Tibial nerve (tissue), 4 donors: ENCODE data around the gene DLX1. TPM values are rescaled to one million over a fixed set of nuclear protein-coding genes. Genes with fewer than 3 reads are reported as not detected.

Source experiments
- DNase-seq, 2 donors: peaks; one replicate each; pipeline ENCODE4 v3.0.0-alpha.2; 2019; ENCODE audit warnings: low spot score in 2 of 2
- H3K27ac ChIP-seq, 4 donors: fragments of 200-600 bp; sonication (generic) in 3 of 4; one replicate each; pipeline ENCODE4 v1.5.1; 2017 to 2019; ENCODE audit warnings: mild to moderate bottlenecking in 1 of 4
- H3K27me3 ChIP-seq, 2 donors: fragments of 200-600 bp; sonication (generic) in 1 of 2; one replicate each; pipeline versions ENCODE4 v1.5.1 to v1.6.0; 2017 to 2019
- H3K36me3 ChIP-seq, 3 donors: fragments of 200-600 bp; sonication (generic); one replicate each; pipeline ENCODE4 v1.5.1; 2018 to 2019
- H3K4me1 ChIP-seq, 4 donors: fragments of 200-600 bp; sonication (generic) in 3 of 4; one replicate each; pipeline ENCODE4 v1.5.1; 2017 to 2019
- H3K4me3 ChIP-seq, 4 donors: fragments of 200-600 bp; sonication (generic) in 3 of 4; one replicate each; pipeline ENCODE4 v1.5.1; 2017 to 2019; ENCODE audit warnings: mild to moderate bottlenecking in 1 of 4, moderate library complexity in 1 of 4
- H3K9me3 ChIP-seq, 4 donors: fragments of 200-600 bp; sonication (generic) in 3 of 4; one replicate each; pipeline ENCODE4 v1.5.1; 2017 to 2019
- EP300 ChIP-seq, 2 donors: sonication (generic); formaldehyde crosslinking; IDR thresholded peaks; one replicate each; pipeline ENCODE4 v1.6.1; 2017; ENCODE audit warnings: antibody characterized with exemption in 2 of 2, mild to moderate bottlenecking in 1 of 2
- POLR2A ChIP-seq, 2 donors: fragments of 450-650 bp; IDR thresholded peaks; one replicate each; pipeline ENCODE4 v1.6.1; 2017; ENCODE audit warnings: antibody characterized with exemption in 2 of 2, mild to moderate bottlenecking in 2 of 2, moderate library complexity in 2 of 2
- WGBS, 2 donors: methylation state at CpG; one replicate each; pipeline ENCODE4 v1.1.5; 2018; 5-methylcytosine and 5-hydroxymethylcytosine counted together
- total RNA-seq, 4 donors: library from RNA; depleted of rRNA; stranded (reverse); fragments of >200 nt; gene quantifications; one replicate each; pipeline ENCODE4 v1.1.0, GENCODE V29; 2016
- TF ChIP-seq, protein P1 (sequence below), 5 experiments: fragments of 200-600 bp in 3 of 5; fragments of 450-650 bp in 2 of 5; sonication (generic) in 3 of 5; IDR thresholded peaks; one replicate each; pipeline ENCODE4 v1.5.1; 2016 to 2019; ENCODE audit warnings: antibody characterized with exemption in 5 of 5, mild to moderate bottlenecking in 3 of 5, moderate library complexity in 2 of 5

The DLX1 gene
- total RNA-seq, 4 donors from 2014 or later, result 0.44 TPM; not detected in 3

DNA sequence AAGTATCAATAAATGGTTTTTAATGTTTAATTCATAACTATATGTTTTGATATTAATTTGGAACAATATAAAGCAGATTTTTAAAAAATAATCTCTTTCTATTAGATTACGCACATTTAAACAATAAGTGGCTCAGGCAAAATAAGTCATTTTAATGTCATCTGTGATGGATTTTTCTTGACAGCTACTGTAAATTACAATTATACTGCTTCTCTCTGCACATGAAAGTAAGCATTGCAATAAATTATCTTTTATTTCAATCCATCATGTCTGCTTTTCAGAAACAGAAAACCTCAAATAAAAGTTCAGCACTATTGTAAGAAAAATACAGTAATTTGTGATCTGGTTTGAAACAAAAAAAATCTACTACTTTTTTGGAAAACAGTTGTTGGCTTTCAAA lies 11.1 kb upstream of the DLX1 start:
- Histone ChIP-seq H3K4me3 (no peak overlapping the region), H3K27me3 (no peaks in the 10 kb centered on the region), H3K27ac (no peak overlapping the region), H3K36me3 (peaks cover 0 to 9% (median 0%) of the 10 kb centered on the region in 3 donors), H3K4me1 (no peaks in the 10 kb centered on the region), H3K9me3 (no peaks in the 10 kb centered on the region)
- no peak for DNase-seq
- TF ChIP-seq POLR2A (IDR thresholded peaks at IDR 0.05), result no peak
- TF ChIP-seq, protein P1, sequence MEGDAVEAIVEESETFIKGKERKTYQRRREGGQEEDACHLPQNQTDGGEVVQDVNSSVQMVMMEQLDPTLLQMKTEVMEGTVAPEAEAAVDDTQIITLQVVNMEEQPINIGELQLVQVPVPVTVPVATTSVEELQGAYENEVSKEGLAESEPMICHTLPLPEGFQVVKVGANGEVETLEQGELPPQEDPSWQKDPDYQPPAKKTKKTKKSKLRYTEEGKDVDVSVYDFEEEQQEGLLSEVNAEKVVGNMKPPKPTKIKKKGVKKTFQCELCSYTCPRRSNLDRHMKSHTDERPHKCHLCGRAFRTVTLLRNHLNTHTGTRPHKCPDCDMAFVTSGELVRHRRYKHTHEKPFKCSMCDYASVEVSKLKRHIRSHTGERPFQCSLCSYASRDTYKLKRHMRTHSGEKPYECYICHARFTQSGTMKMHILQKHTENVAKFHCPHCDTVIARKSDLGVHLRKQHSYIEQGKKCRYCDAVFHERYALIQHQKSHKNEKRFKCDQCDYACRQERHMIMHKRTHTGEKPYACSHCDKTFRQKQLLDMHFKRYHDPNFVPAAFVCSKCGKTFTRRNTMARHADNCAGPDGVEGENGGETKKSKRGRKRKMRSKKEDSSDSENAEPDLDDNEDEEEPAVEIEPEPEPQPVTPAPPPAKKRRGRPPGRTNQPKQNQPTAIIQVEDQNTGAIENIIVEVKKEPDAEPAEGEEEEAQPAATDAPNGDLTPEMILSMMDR (IDR thresholded peaks at IDR 0.05), result no peak
- no peak for TF ChIP-seq EP300 (IDR thresholded peaks at IDR 0.05)
- 98 to 100% methylated on average over 1 of the region's 1 CpG for WGBS, 2 donors

DNA sequence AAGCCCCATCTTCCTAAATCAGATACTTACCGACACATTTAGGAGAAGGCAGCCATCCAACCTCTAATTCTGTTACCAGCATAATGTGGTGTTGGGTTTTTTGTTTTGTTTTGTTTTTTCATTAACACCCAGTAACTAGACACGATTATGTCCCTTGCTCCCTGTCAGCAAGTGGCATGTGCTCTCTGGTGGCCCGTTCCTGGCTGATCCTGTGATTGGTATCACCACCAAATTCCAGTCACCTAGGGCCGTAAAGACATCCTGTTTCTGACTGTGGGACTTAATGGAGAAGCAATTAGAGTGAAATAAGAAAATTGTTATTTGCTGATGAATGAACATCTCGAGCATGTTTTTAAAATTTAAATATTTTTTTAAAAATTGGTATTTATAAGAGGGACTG lies 5.9 kb upstream of the DLX1 start:
- no peak for DNase-seq
- Histone ChIP-seq H3K4me3 (no peak overlapping the region), H3K27ac (no peak overlapping the region), H3K27me3 (peaks cover 4 to 46% of the 10 kb centered on the region in 2 donors), H3K36me3 (peaks cover 0 to 4% (median 0%) of the 10 kb centered on the region in 3 donors), H3K9me3 (no peaks in the 10 kb centered on the region), H3K4me1 (peaks cover 0 to 19% (median 4%) of the 10 kb centered on the region in 4 donors)
- TF ChIP-seq EP300 (IDR thresholded peaks at IDR 0.05) (no peak), POLR2A (IDR thresholded peaks at IDR 0.05) (no peak)
- TF ChIP-seq, protein P1 (IDR thresholded peaks at IDR 0.05), result no peak
- 88 to 90% methylated on average over 5 of the region's 5 CpGs for WGBS, 2 donors

DNA sequence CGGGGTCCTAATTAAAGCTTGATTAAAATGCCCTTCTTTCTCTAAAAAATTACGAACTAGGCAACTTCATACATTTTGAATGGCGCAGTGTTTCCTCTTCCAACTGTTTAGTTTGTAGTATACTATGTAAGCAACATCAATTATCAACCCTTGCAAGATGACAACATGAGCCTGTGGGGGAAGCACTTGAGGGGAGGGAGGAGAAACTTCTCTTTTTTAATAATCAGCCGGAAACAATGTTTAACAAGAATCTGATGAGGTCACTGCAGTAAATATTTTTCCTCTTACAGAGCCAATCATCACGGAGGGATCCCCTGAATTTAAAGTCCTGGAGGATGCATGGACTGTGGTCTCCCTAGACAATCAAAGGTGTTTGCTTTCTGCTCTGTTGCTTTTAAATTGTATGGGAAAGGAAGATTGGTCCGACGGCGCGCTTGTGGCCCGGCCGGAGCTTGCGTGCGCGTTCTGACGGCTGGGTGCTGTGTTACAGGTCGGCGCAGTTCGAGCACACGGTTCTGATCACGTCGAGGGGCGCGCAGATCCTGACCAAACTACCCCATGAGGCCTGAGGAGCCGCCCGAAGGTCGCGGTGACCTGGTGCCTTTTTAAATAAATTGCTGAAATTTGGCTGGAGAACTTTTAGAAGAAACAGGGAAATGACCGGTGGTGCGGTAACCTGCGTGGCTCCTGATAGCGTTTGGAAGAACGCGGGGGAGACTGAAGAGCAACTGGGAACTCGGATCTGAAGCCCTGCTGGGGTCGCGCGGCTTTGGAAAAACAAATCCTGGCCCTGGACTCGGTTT lies 5.3 kb upstream of the DLX1 start:
- H3K27me3 ChIP-seq, result peaks cover 4 to 52% of the 10 kb centered on the region in 2 donors

DNA sequence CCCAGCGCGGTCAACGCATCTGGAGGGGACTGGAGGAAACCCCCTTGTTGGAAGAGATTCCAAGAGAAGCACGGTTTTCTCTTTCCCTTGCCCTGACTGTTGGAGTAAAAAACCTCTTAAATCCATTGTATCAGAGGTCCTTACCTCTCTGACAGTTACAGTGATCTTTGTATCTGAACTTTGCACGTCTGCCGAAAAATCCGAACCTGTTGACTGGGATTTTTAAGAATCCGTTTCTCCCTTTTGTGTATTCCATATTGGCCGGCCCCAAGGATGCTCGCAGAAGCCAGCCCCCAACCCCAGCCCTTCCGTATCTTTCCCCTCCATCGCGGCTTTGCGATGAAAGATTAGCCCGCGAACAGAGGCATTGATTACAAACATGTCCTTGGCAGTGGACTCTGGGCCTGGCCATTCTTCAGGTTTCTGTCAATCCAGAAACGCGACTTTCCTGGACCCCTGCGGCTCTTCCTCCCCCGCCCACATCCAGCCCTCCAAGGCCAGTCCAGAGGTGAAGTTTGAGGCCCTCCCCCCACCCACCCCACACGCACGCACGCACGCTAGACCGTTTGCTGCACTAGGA lies 4.6 kb upstream of the DLX1 start:
- H3K4me3 ChIP-seq, result no peak overlapping the region
- H3K27ac ChIP-seq, result no peak overlapping the region
- no peaks in the 10 kb centered on the region for H3K9me3 ChIP-seq
- peaks cover 0 to 4% (median 0%) of the 10 kb centered on the region in 3 donors for H3K36me3 ChIP-seq
- no peak for DNase-seq
- WGBS, 2 donors, result 57 to 67% methylated on average over 25 of the region's 25 CpGs
- peaks cover 4 to 59% of the 10 kb centered on the region in 2 donors for H3K27me3 ChIP-seq
- peaks cover 0 to 32% (median 16%) of the 10 kb centered on the region in 4 donors for H3K4me1 ChIP-seq
- no peak for TF ChIP-seq EP300 (IDR thresholded peaks at IDR 0.05)
- TF ChIP-seq, protein P1 (IDR thresholded peaks at IDR 0.05), result no peak
- no peak for TF ChIP-seq POLR2A (IDR thresholded peaks at IDR 0.05)

More for the DNA sequence above, 5.3 kb upstream of the DLX1 start:
- H3K9me3 ChIP-seq, result no peaks in the 10 kb centered on the region
- WGBS, 2 donors, result 62 to 65% methylated on average over 38 of the region's 38 CpGs
- peaks cover 0 to 4% (median 0%) of the 10 kb centered on the region in 3 donors for H3K36me3 ChIP-seq
- peaks cover 0 to 25% (median 10%) of the 10 kb centered on the region in 4 donors for H3K4me1 ChIP-seq
- no peak overlapping the region for H3K4me3 ChIP-seq
- no peak for TF ChIP-seq POLR2A (IDR thresholded peaks at IDR 0.05)
- TF ChIP-seq, protein P1 (IDR thresholded peaks at IDR 0.05), result no peak
- TF ChIP-seq EP300 (IDR thresholded peaks at IDR 0.05), result no peak
- H3K27ac ChIP-seq, result no peak overlapping the region
- DNase-seq, result no peak
